ENCODE results near the gene DICER1.

DNA sequence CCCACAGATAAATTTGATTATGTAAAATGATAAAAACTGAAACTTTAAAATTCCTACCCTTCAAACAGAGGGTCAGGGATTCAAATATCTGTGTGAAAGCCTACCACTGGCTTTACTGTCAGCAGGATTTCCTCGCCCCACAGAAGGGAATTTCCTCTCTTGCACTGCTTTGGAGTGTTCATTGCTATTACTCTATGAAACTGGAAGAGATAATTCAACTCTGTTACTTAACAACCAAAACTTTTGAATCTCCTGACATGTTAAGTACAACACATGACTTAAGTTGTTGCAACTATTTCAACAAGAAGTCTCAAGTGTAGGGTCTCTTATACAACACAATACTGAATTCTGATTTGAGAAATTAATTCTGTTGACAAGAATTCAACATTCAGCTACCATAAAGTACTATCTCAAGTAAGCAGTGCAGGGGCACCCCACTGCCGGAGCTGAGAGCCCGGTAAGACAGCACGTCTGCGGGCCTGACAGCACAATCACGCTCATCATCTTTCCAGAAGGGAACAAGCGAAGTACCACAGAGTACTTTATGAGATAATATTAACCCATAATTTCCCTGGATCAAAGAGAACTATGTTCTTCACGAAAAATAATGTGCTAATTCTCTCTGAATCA lies 22.9 kb downstream of the DICER1 start:
- TF ChIP-seq CTCF (IDR thresholded peaks at IDR 0.05) (no peak), POLR2A (IDR thresholded peaks at IDR 0.05) (no peak)
